Measurements from ENCODE around the gene TCP11L1. TPM values are rescaled to one million over a fixed set of nuclear protein-coding genes. Genes with fewer than 3 reads are reported as not detected.

TCP11L1 gene
- total and polyA plus RNA-seq, 2 of the 8 experiments (the other 6 are each of a cell fraction or from before 2014, with no cell fraction given) = 10.9 to 23.1 TPM

GRCh38 chr11:33110083-33110482, 70.7 kb downstream of the TCP11L1 start:
- no peak overlapping the region for H2AK5ac ChIP-seq (ENCODE audit: low read depth, low read length)
- no peak overlapping the region for H2BK5ac ChIP-seq (ENCODE audit: low read depth, low read length)
- H3K4me1 ChIP-seq (replicated peaks in 1 of 4; ENCODE audit: control insufficient read depth in 3 of 4, insufficient read depth in 4 of 4, low read length in 3 of 4) = no peaks in the 10 kb centered on the region
- DNase-seq (ENCODE audit: low read depth in 1 of 2, low spot score in 2 of 2) (no peak), FAIRE-seq (peak; percentile 13)
- no peak overlapping the region for H2BK15ac ChIP-seq (ENCODE audit: low read length)
- H4K5ac ChIP-seq (ENCODE audit: insufficient read length, low read depth, low read length) = no peak overlapping the region
- H3K79me1 ChIP-seq (ENCODE audit: low read depth, low read length) = no peaks in the 10 kb centered on the region
- H3K79me2 ChIP-seq (ENCODE audit: control insufficient read depth in 1 of 2, insufficient read depth in 2 of 2, low read length in 2 of 2) = no peaks in the 10 kb centered on the region
- H3K27ac ChIP-seq (ENCODE audit: low read depth, low read length) = no peak overlapping the region
- H4K8ac ChIP-seq (ENCODE audit: extremely low read depth, insufficient read depth, low read length) = no peak overlapping the region
- H3K36me3 ChIP-seq (ENCODE audit: control insufficient read depth in 2 of 4, insufficient read depth in 4 of 4, low read length in 3 of 4) = peaks cover 0 to 18% (median 0%) of the 10 kb centered on the region in 4 experiments; a peak in 5 of 8 replicates
- ChIA-PET POLR2A (ENCODE audit: partially characterized antibody) (interaction anchor here (0.7 to 1.6 kb wide), 4 partner anchors 11 to 25 kb away, joined by 3 to 5 read pairs (median 4); no protein-coding TSS in a partner anchor), CTCF (ENCODE audit: partially characterized antibody) (interaction anchor here (0.5 to 1.5 kb wide), 7 partner anchors 10 to 269 kb away, joined by 3 to 5 read pairs (median 3); no protein-coding TSS in a partner anchor)
- no peak overlapping the region for H2AFZ ChIP-seq (ENCODE audit: low read length)
- H3K4me3 ChIP-seq (ENCODE audit: extremely low read depth in 1 of 4, insufficient read depth in 2 of 4, low read depth in 3 of 4, low read length in 4 of 4) = no peak overlapping the region
- TF ChIP-seq SIRT6 (IDR thresholded peaks at IDR 0.05; ENCODE audit: low read length) (no peak), HDAC2 (IDR thresholded peaks at IDR 0.05; ENCODE audit: borderline replicate concordance in 1 of 2, low read depth in 2 of 2, low read length in 2 of 2) (no peak), SP2 (IDR thresholded peaks at IDR 0.05; ENCODE audit: low read length) (no peak), EZH2 (IDR thresholded peaks at IDR 0.05; ENCODE audit: low read depth, low read length, severe bottlenecking) (no peak), CTBP2 (IDR thresholded peaks at IDR 0.05; ENCODE audit: borderline replicate concordance, insufficient read depth, insufficient read length, low read length) (no peak)
- H2BK120ac ChIP-seq (replicated peaks; ENCODE audit: low read depth, low read length) = no peak overlapping the region
- H3K4me2 ChIP-seq (ENCODE audit: insufficient read depth in 1 of 2, low read depth in 2 of 2, low read length in 2 of 2) = no peak overlapping the region
- H3K9me3 ChIP-seq (ENCODE audit: insufficient read depth in 2 of 2, low read depth in 1 of 2, low read length in 1 of 2) = no peaks in the 10 kb centered on the region
- H3K9ac ChIP-seq (replicated peaks in 1 of 4; ENCODE audit: extremely low read depth in 1 of 4, low read depth in 3 of 4, low read length in 3 of 4) = no peak overlapping the region
- H2BK12ac ChIP-seq (ENCODE audit: low read depth, low read length) = no peak overlapping the region
- H2BK20ac ChIP-seq (ENCODE audit: low read length) = no peak overlapping the region
- H3K27me3 ChIP-seq (replicated peaks in 1 of 4; ENCODE audit: control insufficient read depth in 3 of 4, extremely low read depth in 1 of 4, insufficient read depth in 3 of 4, low read length in 3 of 4) = no peaks in the 10 kb centered on the region
- no peak overlapping the region for H3K56ac ChIP-seq (replicated peaks; ENCODE audit: insufficient read length, low read depth, low read length)
- H4K20me1 ChIP-seq (replicated peaks in 1 of 2; ENCODE audit: control insufficient read depth in 1 of 2, insufficient read depth in 2 of 2, low read length in 2 of 2) = no peaks in the 10 kb centered on the region
- 78% methylated on average over 1 of the region's 1 CpG; no CpG with 5 or more reads in 1 of the 2 experiments for WGBS, 2 experiments (ENCODE audit: extremely low coverage in 1 of 2, insufficient coverage in 1 of 2, insufficient read length in 1 of 2, insufficient replicate concordance in 2 of 2, low coverage in 1 of 2, low lambda C conversion rate in 2 of 2, missing lambda C conversion rate in 1 of 2)
- no peak overlapping the region for H3K4ac ChIP-seq (replicated peaks; ENCODE audit: insufficient read length, low read depth, low read length)
- H3K14ac ChIP-seq (ENCODE audit: insufficient read length) = no peak overlapping the region
- no peak overlapping the region for H3K23ac ChIP-seq (ENCODE audit: insufficient read length)
- no peak overlapping the region for H3K18ac ChIP-seq (ENCODE audit: extremely low read depth, low read length)
- H4K91ac ChIP-seq (replicated peaks; ENCODE audit: insufficient read length, low read length) = no peak overlapping the region
- H3K23me2 ChIP-seq (ENCODE audit: low read depth, low read length) = no peaks in the 10 kb centered on the region
